Activated CD8-positive, alpha-beta memory T cell treated with anti-CD3 and anti-CD28 coated beads, Interleukin-2, amount 10 ng/mL, durations not matched to agents 7 days and 5 days (primary cell): Measurements from ENCODE around the gene SOX10. TPM values are rescaled to one million over a fixed set of nuclear protein-coding genes. Genes with fewer than 3 reads are reported as not detected.
A peak's percentile ranks its signal among the peaks of the same experiment; 100 is the strongest.
"Not testable (repeated sequence)": the region's sequence is repeated elsewhere in the genome, so short reads cannot be mapped to it uniquely, and the experiment has no call there.

Experiments
- ATAC-seq: fragments of 150-1000 bp; cut with Tn5 transposase; one replicate; pipeline ENCODE4 v1.10.0; 2021; ENCODE audit warnings: moderate library complexity
- CTCF ChIA-PET: fragments of 350-600 bp; sonication (Branson Sonifier 250); formaldehyde crosslinking; loops from one replicate; lab custom pipeline; 2021; ENCODE audit warnings: antibody characterized with exemption; lab: Charles Lee
- DNase-seq: peaks from one replicate; pipeline ENCODE4 v3.0.0-alpha.2; 2020
- H3K27ac Mint-ChIP-seq: one replicate; pipeline ENCODE4 v1.8.0; 2021; ENCODE audit warnings: mild to moderate bottlenecking, mixed read lengths
- H3K27me3 Mint-ChIP-seq: one replicate; pipeline ENCODE4 v1.8.0; 2021; ENCODE audit warnings: mixed read lengths
- H3K36me3 Mint-ChIP-seq: one replicate; pipeline ENCODE4 v1.8.0; 2021; ENCODE audit warnings: mild to moderate bottlenecking, mixed read lengths
- H3K4me1 Mint-ChIP-seq: one replicate; pipeline ENCODE4 v1.8.0; 2021; ENCODE audit warnings: mixed read lengths
- H3K4me3 Mint-ChIP-seq: one replicate; pipeline ENCODE4 v1.8.0; 2021; ENCODE audit warnings: mild to moderate bottlenecking, moderate library complexity, mixed read lengths
- H3K9me3 Mint-ChIP-seq: one replicate; pipeline ENCODE4 v1.8.0; 2022; ENCODE audit warnings: low read depth, mixed read lengths
- total RNA-seq, 2 experiments: library from RNA; stranded (reverse); gene quantifications; one replicate each; pipeline ENCODE4 v1.2.3, GENCODE V29; 2021

The SOX10 gene
- total RNA-seq, 2 experiments from 2014 or later = not detected

DNA sequence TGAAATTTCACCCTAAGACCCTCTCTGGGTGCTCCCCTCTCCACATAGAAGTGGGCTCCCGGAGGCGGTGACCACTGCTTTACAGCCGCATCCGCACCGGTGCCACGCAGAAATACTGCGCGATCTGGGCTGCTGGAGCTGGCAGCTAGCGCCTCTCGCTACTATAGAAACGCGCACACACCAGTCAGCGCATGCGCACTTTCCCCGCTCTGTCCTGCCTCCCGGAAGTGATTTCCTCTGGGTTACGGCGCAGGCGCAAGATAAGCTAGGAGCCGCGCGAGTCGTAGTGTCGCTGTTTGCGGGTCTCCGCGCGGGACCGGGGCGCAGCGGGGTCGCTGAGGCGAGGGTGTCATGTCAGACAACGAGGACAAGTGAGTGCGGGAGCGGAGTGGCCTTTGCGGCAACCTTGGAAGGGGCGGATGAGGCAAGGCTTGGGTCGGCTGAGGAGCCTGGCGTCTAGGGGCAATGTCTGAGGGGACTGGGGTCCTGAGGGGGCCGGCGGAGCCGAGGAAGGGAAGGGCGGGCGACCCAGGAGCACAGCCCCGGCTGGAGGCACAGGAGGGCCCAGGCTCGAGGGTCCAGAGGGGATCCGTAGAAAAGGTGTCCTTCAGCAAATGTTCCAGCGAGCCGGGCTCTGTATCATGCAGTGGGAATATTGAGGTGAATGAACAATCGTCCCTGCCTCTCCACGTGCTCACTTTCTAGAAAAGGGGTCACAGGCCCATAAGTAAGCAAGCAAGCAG, 30.7 kb downstream of the SOX10 start, which contains the start of the genes C22orf23 and POLR2F:
Gene C22orf23, minus strand, starts transcription at position 165 of the 743 bp plus-strand sequence. CDS start 452 bp downstream, outside the sequence.
Gene POLR2F, plus strand, starts transcription at position 263 of the 743 bp plus-strand sequence. Its CDS starts 89 bp downstream, at position 352.
- peak; percentile 97 for DNase-seq
- Mint-ChIP-seq H3K4me1 (peaks cover 31% of the 10 kb centered on the region), H3K27ac (peak within 1 kb of the TSS; percentile 92), H3K36me3 (peaks cover 13% of the 10 kb centered on the region), H3K9me3 (no peaks in the 10 kb centered on the region), H3K27me3 (peaks cover 8% of the 10 kb centered on the region), H3K4me3 (peak within 1 kb of the TSS; percentile 90)
- ATAC-seq = peak; percentile 97
- CTCF ChIA-PET = interaction anchor here (0.9 to 3.2 kb wide), 13 partner anchors 12 to 615 kb away, joined by 3 to 23 read pairs (median 4); partner anchors contain the start of genes ANKRD54, GCAT and MICALL1

DNA sequence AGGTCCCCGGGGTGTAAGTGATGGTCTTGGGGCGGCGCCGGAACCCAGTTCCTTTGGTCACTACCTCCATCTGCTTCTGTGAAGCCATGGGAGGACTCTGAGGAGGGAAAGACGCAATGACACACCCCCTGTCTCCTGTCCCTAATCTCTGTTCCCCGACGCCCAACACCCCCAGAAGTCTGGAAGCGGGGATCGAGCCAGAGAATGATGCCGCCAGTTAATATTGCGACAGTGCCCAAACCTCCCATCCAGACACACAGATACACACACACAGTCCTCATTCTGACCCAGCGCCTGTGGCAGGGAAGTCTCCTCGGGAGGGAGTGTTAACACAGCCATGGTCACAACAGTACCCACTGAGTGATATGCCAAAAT, 31.3 kb downstream of the SOX10 start:
- Mint-ChIP-seq H3K4me3 (peak overlapping the region; percentile 90), H3K36me3 (peaks cover 10% of the 10 kb centered on the region), H3K27me3 (peaks cover 8% of the 10 kb centered on the region), H3K4me1 (peaks cover 31% of the 10 kb centered on the region), H3K9me3 (no peaks in the 10 kb centered on the region), H3K27ac (peak overlapping the region; percentile 92)
- ATAC-seq = peak; percentile 1
- CTCF ChIA-PET = interaction anchor here (0.9 to 3.2 kb wide), 11 partner anchors 12 to 616 kb away, joined by 3 to 23 read pairs (median 4); partner anchors contain the start of genes ANKRD54, GCAT and MICALL1
- no peak for DNase-seq

DNA sequence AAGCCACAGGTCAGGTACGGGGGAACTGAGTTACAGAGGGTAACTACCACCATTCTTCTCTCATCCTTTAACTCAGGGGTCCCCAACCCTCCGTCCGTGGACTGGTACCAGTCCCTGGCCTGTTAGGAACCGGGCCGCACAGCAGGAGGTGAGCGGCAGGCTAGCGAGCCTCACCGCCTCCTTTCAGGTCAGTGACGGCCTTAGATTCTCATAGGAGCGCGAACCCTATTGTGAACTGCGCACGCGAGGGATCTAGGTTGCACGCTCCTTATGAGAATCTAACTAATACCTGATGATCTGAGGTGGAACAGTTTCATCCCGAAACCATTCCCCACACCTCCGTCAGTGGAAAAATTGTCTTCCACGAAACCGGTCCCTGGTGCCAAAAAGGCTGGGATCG, 31.7 kb downstream of the SOX10 start:
- not testable (repeated sequence) for H3K36me3 Mint-ChIP-seq, H3K27me3 Mint-ChIP-seq, ATAC-seq, H3K27ac Mint-ChIP-seq, H3K9me3 Mint-ChIP-seq, DNase-seq
- Mint-ChIP-seq H3K4me1 (peaks cover 29% of the 10 kb centered on the region), H3K4me3 (peak overlapping the region; percentile 90)
- CTCF ChIA-PET = interaction anchor here (1.3 to 3.2 kb wide), 2 partner anchors 13 to 89 kb away, joined by 5 to 23 read pairs; no protein-coding TSS in a partner anchor

DNA sequence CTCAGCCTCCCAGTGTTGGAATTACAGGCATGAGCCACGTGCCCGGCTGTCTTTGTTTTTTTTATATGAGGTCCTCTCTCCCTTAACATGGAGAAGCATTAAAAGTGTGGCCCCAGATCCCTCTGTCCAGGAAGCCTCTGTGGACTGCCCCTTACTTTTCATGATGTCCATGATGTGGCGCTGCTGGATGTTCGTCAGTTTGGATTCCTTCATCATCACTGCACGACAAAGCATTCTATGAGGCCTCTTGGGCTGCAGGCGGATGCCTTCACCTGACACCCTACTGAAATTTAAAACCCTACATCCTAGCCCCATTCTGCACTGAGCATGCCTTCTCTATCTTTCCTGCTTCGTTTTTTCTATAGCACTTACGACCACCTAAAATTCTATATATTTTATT, 33.0 kb downstream of the SOX10 start:
- Mint-ChIP-seq H3K27ac (no peak overlapping the region), H3K27me3 (peaks cover 8% of the 10 kb centered on the region), H3K4me3 (no peak overlapping the region), H3K9me3 (no peaks in the 10 kb centered on the region), H3K36me3 (no peaks in the 10 kb centered on the region), H3K4me1 (peaks cover 25% of the 10 kb centered on the region)
- CTCF ChIA-PET = no interaction called here
- ATAC-seq (no peak), DNase-seq (no peak)

DNA sequence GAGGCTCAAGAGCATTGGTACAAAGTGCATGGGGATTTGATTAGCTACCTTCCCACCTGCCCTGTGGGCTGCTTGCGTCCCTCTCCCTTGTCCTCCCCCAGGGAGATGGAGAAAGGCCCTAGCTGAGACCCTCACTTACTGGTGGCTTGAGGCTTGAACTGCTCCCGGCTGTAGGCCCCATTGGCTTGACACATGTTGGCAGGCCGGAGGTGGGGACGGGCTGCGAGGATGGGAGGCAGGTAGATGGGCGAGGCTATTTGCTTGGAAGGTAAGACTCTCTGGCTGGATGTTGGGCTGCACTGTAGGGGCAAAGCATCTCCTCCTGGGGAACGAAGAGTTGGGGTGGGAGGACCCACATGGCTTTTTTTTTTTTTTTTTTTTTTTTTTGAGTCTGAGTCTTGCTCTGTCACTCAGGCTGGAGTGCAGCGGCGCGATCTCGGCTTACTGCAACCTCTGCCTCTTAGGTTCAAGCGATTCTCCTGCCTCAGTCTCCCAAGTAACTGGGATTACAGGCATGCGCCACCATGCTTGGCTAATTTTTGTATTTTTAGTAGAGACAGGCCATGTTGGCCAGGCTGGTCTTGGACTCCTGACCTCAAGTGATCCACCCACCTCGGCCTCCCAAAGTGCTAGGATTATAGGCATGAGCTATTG, 37.1 kb downstream of the SOX10 start:
- H3K9me3 Mint-ChIP-seq, ATAC-seq, H3K27ac Mint-ChIP-seq, H3K4me3 Mint-ChIP-seq, H3K4me1 Mint-ChIP-seq, H3K36me3 Mint-ChIP-seq, DNase-seq, H3K27me3 Mint-ChIP-seq: not testable (repeated sequence)
- CTCF ChIA-PET = interaction anchor here (0.7 kb wide), 1 partner anchor 310 kb away, joined by 3 read pairs; no protein-coding TSS in a partner anchor

DNA sequence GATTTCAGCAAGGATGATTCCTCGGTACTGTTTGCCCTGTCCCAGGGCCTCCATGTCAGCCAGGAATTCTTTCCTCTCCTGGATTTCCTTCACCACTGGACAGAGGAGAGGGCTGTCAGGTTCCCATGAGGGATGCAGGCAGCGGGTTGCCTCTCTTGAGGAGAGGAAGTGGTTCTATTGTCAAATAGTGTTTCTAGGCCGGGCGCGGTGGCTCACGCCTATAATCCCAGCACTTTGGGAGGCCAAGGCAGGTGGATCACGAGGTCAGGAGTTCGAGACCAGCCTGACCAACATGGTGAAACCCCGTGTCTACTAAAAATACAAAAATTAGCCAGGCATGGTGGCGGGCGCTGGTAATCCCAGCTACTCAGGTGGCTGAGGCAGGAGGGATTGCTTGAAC, 39.9 kb downstream of the SOX10 start:
- H3K36me3 Mint-ChIP-seq, CTCF ChIA-PET, H3K4me3 Mint-ChIP-seq, ATAC-seq, H3K27me3 Mint-ChIP-seq, H3K4me1 Mint-ChIP-seq, DNase-seq, H3K9me3 Mint-ChIP-seq, H3K27ac Mint-ChIP-seq: not testable (repeated sequence)

DNA sequence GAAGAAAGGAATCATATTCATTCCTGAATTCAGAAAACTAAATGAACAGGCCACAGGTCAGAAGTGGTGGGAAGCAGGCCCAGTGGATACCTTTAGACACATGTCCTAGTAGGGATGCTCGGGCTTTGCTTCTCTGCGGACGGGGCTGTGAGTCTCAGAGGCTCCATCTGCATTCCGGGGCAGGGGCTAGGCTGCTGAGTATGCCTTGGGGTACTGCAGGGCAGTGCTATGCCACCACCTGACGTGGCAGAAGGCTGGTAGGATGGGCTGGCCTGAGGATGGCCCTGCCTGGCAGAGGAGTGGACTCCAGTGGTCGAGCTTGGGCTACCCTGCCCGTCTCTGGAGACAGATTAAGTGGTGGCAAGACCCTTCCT, 40.5 kb downstream of the SOX10 start:
- Mint-ChIP-seq H3K4me1 (no peaks in the 10 kb centered on the region), H3K4me3 (no peak overlapping the region), H3K27ac (no peak overlapping the region), H3K9me3 (no peaks in the 10 kb centered on the region), H3K27me3 (no peaks in the 10 kb centered on the region), H3K36me3 (no peaks in the 10 kb centered on the region)
- CTCF ChIA-PET = interaction anchor here (0.6 to 1.1 kb wide), 3 partner anchors 10 to 44 kb away, joined by 3 to 5 read pairs (median 3); no protein-coding TSS in a partner anchor
- ATAC-seq (no peak), DNase-seq (no peak)

DNA sequence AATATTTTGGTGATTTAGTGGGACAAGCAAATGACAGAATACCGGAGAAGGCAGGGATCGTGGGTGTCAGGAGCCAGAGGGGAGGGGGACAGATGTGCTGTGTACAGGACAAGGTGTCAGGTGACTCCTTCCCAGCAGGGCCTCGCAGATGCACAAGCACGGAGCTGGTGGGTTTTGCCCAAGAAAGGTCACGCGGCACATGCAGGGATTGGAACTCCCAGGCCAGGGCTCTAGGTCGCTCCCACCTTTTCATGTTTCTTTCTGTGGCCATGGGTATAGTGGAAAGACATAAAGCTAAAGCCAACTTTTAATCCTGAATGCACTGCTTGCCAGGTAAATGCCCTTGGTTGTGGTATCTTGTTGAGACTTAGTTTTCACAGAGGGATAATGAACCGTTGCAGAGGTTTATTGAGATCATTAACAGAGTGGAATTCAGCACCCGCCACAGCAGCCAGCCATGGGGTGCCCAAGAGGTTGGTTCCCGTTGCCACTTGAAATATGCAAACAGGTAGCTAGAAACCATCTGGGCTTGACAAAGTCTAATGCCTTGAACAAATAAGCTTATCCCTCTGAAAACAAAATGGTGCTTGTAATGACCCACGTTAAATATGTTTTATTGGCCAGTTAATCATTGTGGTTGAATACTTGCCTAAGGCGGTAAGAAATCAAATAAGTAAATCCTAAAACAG, 41.1 kb downstream of the SOX10 start:
- Mint-ChIP-seq H3K4me3 (no peak overlapping the region), H3K4me1 (no peaks in the 10 kb centered on the region), H3K36me3 (no peaks in the 10 kb centered on the region), H3K27ac (no peak overlapping the region), H3K27me3 (no peaks in the 10 kb centered on the region), H3K9me3 (no peaks in the 10 kb centered on the region)
- no peak for DNase-seq
- ATAC-seq = no peak
- CTCF ChIA-PET = interaction anchor here (0.6 to 1.1 kb wide), 3 partner anchors 9 to 43 kb away, joined by 3 to 5 read pairs (median 3); no protein-coding TSS in a partner anchor

DNA sequence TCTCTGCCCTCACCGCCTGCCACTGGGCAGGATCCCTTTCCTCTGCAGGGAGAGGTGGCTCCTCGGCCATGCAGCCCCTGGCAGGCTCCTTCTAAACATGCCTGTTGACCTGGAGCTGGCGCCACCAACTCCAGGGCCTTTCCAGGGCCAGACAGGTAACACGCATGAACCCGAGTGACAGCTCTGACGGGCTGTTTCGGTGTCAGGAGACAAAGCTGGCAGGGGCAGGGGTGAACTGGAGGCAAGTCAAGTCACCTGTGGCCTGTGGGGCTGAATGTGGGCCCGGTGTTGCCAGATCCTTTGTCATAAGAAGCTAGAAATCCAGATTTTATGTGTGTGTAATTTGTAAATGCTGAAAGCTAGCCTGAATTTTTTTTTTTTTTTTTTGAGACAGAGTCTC, 42.2 kb downstream of the SOX10 start:
- Mint-ChIP-seq H3K9me3 (no peaks in the 10 kb centered on the region), H3K36me3 (no peaks in the 10 kb centered on the region)

DNA sequence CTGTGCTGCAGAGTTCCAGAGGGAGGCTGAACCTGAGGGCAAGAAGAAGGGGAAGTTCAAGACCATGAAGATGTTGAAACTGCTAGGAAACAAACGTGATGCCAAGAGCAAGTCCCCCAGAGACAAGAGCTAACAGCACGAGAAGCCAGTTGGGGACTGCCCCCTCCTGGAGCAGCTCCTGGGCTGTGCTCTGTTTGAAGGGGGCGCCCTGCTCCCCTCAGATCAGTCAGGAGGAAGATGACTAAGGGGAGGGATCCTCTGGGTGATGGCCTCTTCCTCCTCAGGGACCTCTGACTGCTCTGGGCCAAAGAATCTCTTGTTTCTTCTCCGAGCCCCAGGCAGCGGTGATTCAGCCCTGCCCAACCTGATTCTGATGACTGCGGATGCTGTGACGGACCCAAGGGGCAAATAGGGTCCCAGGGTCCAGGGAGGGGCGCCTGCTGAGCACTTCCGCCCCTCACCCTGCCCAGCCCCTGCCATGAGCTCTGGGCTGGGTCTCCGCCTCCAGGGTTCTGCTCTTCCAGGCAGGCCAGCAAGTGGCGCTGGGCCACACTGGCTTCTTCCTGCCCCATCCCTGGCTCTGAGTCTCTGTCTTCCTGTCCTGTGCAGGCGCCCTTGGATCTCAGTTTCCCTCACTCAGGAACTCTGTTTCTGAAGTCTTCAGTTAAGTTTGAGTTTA, 43.5 kb downstream of the SOX10 start:
- Mint-ChIP-seq H3K4me1 (no peaks in the 10 kb centered on the region), H3K27ac (no peak overlapping the region), H3K36me3 (no peaks in the 10 kb centered on the region), H3K27me3 (no peaks in the 10 kb centered on the region), H3K9me3 (no peaks in the 10 kb centered on the region), H3K4me3 (no peak overlapping the region)
- CTCF ChIA-PET = no interaction called here
- ATAC-seq = no peak
- no peak for DNase-seq

More for the DNA sequence above, 42.2 kb downstream of the SOX10 start:
- Mint-ChIP-seq H3K4me3 (no peak overlapping the region), H3K27ac (no peak overlapping the region), H3K27me3 (no peaks in the 10 kb centered on the region), H3K4me1 (no peaks in the 10 kb centered on the region)
- CTCF ChIA-PET = interaction anchor here (1.0 to 1.6 kb wide), 2 partner anchors 8 to 37 kb away, joined by 3 to 4 read pairs; no protein-coding TSS in a partner anchor
- ATAC-seq (no peak), DNase-seq (no peak)

DNA sequence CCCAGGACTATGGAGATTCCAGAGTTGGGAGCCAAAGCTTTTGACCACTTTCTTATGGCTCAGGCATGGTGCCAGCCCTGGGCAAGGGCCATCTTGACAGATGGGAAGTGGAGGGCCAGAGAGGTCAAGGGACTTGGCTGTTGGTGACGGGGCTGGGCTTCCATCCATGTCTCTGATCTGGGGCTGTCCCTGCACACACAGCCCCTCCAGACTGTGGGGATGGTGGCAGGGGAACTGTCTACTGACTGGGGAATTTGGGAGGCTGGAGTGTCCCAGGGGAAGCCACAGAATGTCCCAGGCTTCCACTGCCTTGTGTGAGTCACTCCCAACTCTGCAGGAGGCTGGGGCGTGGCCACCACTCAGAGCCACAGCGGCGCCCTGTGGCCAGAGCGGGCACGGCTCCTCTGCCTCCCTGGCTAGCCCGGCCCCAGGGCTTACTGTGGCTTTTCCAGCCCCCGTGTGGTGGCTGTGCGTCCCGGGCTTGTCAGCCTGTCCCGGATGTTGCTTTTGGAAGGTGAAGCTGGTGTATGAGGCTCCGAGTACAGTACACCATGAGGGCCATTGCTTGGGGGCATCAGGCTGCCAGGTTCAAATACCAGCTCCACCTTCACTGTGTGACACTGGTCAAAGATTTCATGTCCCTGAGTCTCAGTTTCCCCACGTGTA, 50.5 kb downstream of the SOX10 start:
- Mint-ChIP-seq H3K36me3 (no peaks in the 10 kb centered on the region), H3K4me3 (no peak overlapping the region), H3K4me1 (peaks cover 11% of the 10 kb centered on the region), H3K27ac (peak overlapping the region; percentile 36), H3K9me3 (no peaks in the 10 kb centered on the region), H3K27me3 (no peaks in the 10 kb centered on the region)
- peak; percentile 90 for DNase-seq
- CTCF ChIA-PET = interaction anchor here (0.6 to 6.1 kb wide), 29 partner anchors 8 to 151 kb away, joined by 3 to 57 read pairs (median 4); partner anchors contain the start of genes ANKRD54, C22orf23, GCAT and MICALL1
- ATAC-seq = peak; percentile 99
